ENCODE results near the gene JMJD8. TPM values are rescaled to one million over a fixed set of nuclear protein-coding genes. Genes with fewer than 3 reads are reported as not detected.

Gene JMJD8
- total and polyA plus RNA-seq, 2 donors (not counting 1 experiment from before 2014, with no cell fraction given) = 23.8 to 31.5 TPM

DNA sequence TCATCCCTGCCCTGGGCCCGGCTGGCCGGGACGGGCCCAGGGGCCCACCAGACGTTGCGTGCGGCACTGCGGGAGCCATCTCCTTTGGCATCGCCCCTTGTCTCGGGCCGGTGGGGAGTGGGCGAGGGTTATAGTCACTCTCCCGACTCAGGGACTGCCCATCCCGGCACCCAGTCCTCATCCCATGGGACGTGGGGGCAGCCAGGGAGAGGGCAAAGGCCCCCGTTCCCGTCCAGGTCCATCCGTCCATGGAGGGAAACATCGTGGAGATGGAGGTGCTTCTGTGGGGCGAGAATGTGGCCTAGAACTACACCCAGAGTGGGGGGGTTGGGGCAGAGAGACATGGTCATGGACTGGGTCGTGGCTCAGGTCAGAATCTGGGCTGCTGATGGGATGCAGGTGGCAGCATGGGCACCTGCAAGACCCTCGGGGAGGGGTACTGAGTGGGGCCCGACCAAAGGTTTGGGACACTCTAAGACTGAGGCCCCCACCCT is 37.4 kb downstream of the JMJD8 start:
- no peaks in the 10 kb centered on the region for H4K20me1 ChIP-seq (ENCODE audit: control insufficient read depth, extremely low read depth, insufficient read depth, low read length)
- no peak overlapping the region for H3K4me2 ChIP-seq (ENCODE audit: extremely low read depth, insufficient read depth, low read length)
- no peak overlapping the region for H3K27ac ChIP-seq (ENCODE audit: insufficient read depth, low read length)
- H3K79me2 ChIP-seq (ENCODE audit: control insufficient read depth, insufficient read depth, low read length) = peaks cover 6% of the 10 kb centered on the region
- DNase-seq (ENCODE audit: low read depth in 2 of 2) = no peak
- H3K36me3 ChIP-seq (ENCODE audit: control insufficient read depth, insufficient read depth, low read length) = no peaks in the 10 kb centered on the region
- H2AFZ ChIP-seq (ENCODE audit: low read length) = no peak overlapping the region
- no peak overlapping the region for H3K4me3 ChIP-seq (replicated peaks in 1 of 4; ENCODE audit: control extremely low read depth in 1 of 4, insufficient read depth in 1 of 4, low read depth in 3 of 4, low read length in 4 of 4)
- no peak overlapping the region for H3K9ac ChIP-seq (ENCODE audit: insufficient read depth, low read length)
- H3K4me1 ChIP-seq (ENCODE audit: control insufficient read depth, extremely low read depth, insufficient read depth, low read length) = peaks cover 13% of the 10 kb centered on the region
- H3K9me3 ChIP-seq (ENCODE audit: control insufficient read depth, insufficient read depth, low read depth, low read length) = no peaks in the 10 kb centered on the region
- no peak for TF ChIP-seq EZH2 (IDR thresholded peaks at IDR 0.05; ENCODE audit: low read length, missing control alignments)
- H3K27me3 ChIP-seq (ENCODE audit: control insufficient read depth, insufficient read depth, low read length) = no peaks in the 10 kb centered on the region

- Histone ChIP-seq H3K9me3 (ENCODE audit: control insufficient read depth, insufficient read depth, low read depth, low read length) (no peaks in the 10 kb centered on the region), H3K4me1 (ENCODE audit: control insufficient read depth, extremely low read depth, insufficient read depth, low read length) (peaks cover 13% of the 10 kb centered on the region), H3K27ac (ENCODE audit: insufficient read depth, low read length) (no peak overlapping the region), H4K20me1 (ENCODE audit: control insufficient read depth, extremely low read depth, insufficient read depth, low read length) (no peaks in the 10 kb centered on the region), H3K36me3 (ENCODE audit: control insufficient read depth, insufficient read depth, low read length) (no peaks in the 10 kb centered on the region), H3K4me2 (ENCODE audit: extremely low read depth, insufficient read depth, low read length) (no peak overlapping the region), H3K79me2 (ENCODE audit: control insufficient read depth, insufficient read depth, low read length) (peaks cover 6% of the 10 kb centered on the region), H3K4me3 (replicated peaks in 1 of 4; ENCODE audit: control extremely low read depth in 1 of 4, insufficient read depth in 1 of 4, low read depth in 3 of 4, low read length in 4 of 4) (no peak overlapping the region), H3K27me3 (ENCODE audit: control insufficient read depth, insufficient read depth, low read length) (no peaks in the 10 kb centered on the region), H3K9ac (ENCODE audit: insufficient read depth, low read length) (no peak overlapping the region), H2AFZ (ENCODE audit: low read length) (no peak overlapping the region)
- DNase-seq (ENCODE audit: low read depth in 2 of 2) = no peak
- TF ChIP-seq, protein P1, sequence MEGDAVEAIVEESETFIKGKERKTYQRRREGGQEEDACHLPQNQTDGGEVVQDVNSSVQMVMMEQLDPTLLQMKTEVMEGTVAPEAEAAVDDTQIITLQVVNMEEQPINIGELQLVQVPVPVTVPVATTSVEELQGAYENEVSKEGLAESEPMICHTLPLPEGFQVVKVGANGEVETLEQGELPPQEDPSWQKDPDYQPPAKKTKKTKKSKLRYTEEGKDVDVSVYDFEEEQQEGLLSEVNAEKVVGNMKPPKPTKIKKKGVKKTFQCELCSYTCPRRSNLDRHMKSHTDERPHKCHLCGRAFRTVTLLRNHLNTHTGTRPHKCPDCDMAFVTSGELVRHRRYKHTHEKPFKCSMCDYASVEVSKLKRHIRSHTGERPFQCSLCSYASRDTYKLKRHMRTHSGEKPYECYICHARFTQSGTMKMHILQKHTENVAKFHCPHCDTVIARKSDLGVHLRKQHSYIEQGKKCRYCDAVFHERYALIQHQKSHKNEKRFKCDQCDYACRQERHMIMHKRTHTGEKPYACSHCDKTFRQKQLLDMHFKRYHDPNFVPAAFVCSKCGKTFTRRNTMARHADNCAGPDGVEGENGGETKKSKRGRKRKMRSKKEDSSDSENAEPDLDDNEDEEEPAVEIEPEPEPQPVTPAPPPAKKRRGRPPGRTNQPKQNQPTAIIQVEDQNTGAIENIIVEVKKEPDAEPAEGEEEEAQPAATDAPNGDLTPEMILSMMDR (conservative IDR thresholded peaks at IDR 0.05 in 1 of 2, IDR thresholded peaks at IDR 0.05 in 1 of 2; ENCODE audit: low read depth in 1 of 2, low read length in 2 of 2) = no peak
- TF ChIP-seq EZH2 (IDR thresholded peaks at IDR 0.05; ENCODE audit: low read length, missing control alignments) = no peak
Observed at GRCh38 chr16:645852-646678, 38.1 kb downstream of the JMJD8 start.

GRCh38 chr16:644556-644955 is 39.6 kb downstream of the JMJD8 start:
- DNase-seq (ENCODE audit: low read depth in 2 of 2) = no peak
- no peak overlapping the region for H3K9ac ChIP-seq (ENCODE audit: insufficient read depth, low read length)
- no peaks in the 10 kb centered on the region for H3K9me3 ChIP-seq (ENCODE audit: control insufficient read depth, insufficient read depth, low read depth, low read length)
- H3K79me2 ChIP-seq (ENCODE audit: control insufficient read depth, insufficient read depth, low read length) = peaks cover 6% of the 10 kb centered on the region
- no peaks in the 10 kb centered on the region for H4K20me1 ChIP-seq (ENCODE audit: control insufficient read depth, extremely low read depth, insufficient read depth, low read length)
- no peak overlapping the region for H3K4me2 ChIP-seq (ENCODE audit: extremely low read depth, insufficient read depth, low read length)
- no peak for TF ChIP-seq EZH2 (IDR thresholded peaks at IDR 0.05; ENCODE audit: low read length, missing control alignments)
- TF ChIP-seq, protein P1 (conservative IDR thresholded peaks at IDR 0.05 in 1 of 2, IDR thresholded peaks at IDR 0.05 in 1 of 2; ENCODE audit: low read depth in 1 of 2, low read length in 2 of 2) = no peak
- H3K27me3 ChIP-seq (ENCODE audit: control insufficient read depth, insufficient read depth, low read length) = no peaks in the 10 kb centered on the region
- H2AFZ ChIP-seq (ENCODE audit: low read length) = no peak overlapping the region
- no peak overlapping the region for H3K27ac ChIP-seq (ENCODE audit: insufficient read depth, low read length)
- peaks cover 10% of the 10 kb centered on the region for H3K4me1 ChIP-seq (ENCODE audit: control insufficient read depth, extremely low read depth, insufficient read depth, low read length)
- H3K4me3 ChIP-seq (replicated peaks in 1 of 4; ENCODE audit: control extremely low read depth in 1 of 4, insufficient read depth in 1 of 4, low read depth in 3 of 4, low read length in 4 of 4) = no peak overlapping the region
- no peaks in the 10 kb centered on the region for H3K36me3 ChIP-seq (ENCODE audit: control insufficient read depth, insufficient read depth, low read length)
